Natural killer cell (primary cell): Measurements from ENCODE around the gene KANK2. TPM values are rescaled to one million over a fixed set of nuclear protein-coding genes. Genes with fewer than 3 reads are reported as not detected.
A peak's percentile ranks its signal among the peaks of the same experiment; 100 is the strongest.

ENCODE experiments used
- ATAC-seq, 3 donors: fragments of 150-1000 bp in 2 of 3; fragments of 200-7000 bp in 1 of 3; cut with Tn5 transposase; 1 replicate in 1 of 3; 2 replicates in 2 of 3; pipeline ENCODE4 v1.10.0; 2021; ENCODE audit warnings: mild to moderate bottlenecking in 2 of 3, moderate library complexity in 2 of 3
- DNase-seq, 2 donors: peaks; one replicate each; pipeline versions ENCODE4 v3.0.0 to v3.0.0-alpha.2; 2013 to 2021; ENCODE audit warnings: mixed read lengths in 1 of 2
- H3K27ac ChIP-seq: one replicate; pipeline ENCODE4 v1.5.1; 2013; ENCODE audit warnings: mild to moderate bottlenecking, low read length
- H3K27me3 ChIP-seq: one replicate; pipeline ENCODE4 v1.6.1; 2013; ENCODE audit warnings: low read length; ENCODE audit not compliant: control insufficient read depth, insufficient read depth
- H3K36me3 ChIP-seq: one replicate; pipeline ENCODE4 v1.6.1; 2013; ENCODE audit warnings: low read length; ENCODE audit not compliant: control insufficient read depth, insufficient read depth
- H3K4me1 ChIP-seq: one replicate; pipeline ENCODE4 v1.6.1; 2013; ENCODE audit warnings: low read length; ENCODE audit not compliant: control insufficient read depth, insufficient read depth
- H3K4me3 ChIP-seq: one replicate; pipeline ENCODE4 v1.5.1; 2013; ENCODE audit warnings: low read length
- H3K9me3 ChIP-seq: one replicate; pipeline ENCODE4 v1.6.1; 2013; ENCODE audit warnings: low read length; ENCODE audit not compliant: control insufficient read depth, insufficient read depth
- H3K27ac Mint-ChIP-seq, 2 donors: one replicate each; pipeline ENCODE4 v1.8.0; 2022; ENCODE audit warnings: mild to moderate bottlenecking in 2 of 2, mixed read lengths in 2 of 2, moderate library complexity in 1 of 2
- H3K27me3 Mint-ChIP-seq, 2 donors: one replicate each; pipeline ENCODE4 v1.8.0; 2022; ENCODE audit warnings: low read depth in 2 of 2, mixed read lengths in 2 of 2
- H3K36me3 Mint-ChIP-seq: one replicate; pipeline ENCODE4 v1.8.0; 2022; ENCODE audit warnings: mixed read lengths
- H3K4me1 Mint-ChIP-seq, 2 donors: one replicate each; pipeline ENCODE4 v1.8.0; 2022; ENCODE audit warnings: mixed read lengths in 2 of 2
- H3K4me3 Mint-ChIP-seq: one replicate; pipeline ENCODE4 v1.8.0; 2022; ENCODE audit warnings: mild to moderate bottlenecking, moderate library complexity, mixed read lengths
- H3K9me3 Mint-ChIP-seq, 2 donors: one replicate each; pipeline ENCODE4 v1.8.0; 2022; ENCODE audit warnings: mixed read lengths in 2 of 2
- CTCF ChIP-seq: fragments of 200-600 bp; IDR thresholded peaks from one replicate; pipeline ENCODE4 v1.8.0; 2022; ENCODE audit warnings: antibody characterized with exemption
- WGBS: methylation state at CpG from one replicate; pipeline ENCODE4 v1.1.7; 2013; ENCODE audit warnings: missing lambda C conversion rate; ENCODE audit not compliant: insufficient coverage; 5-methylcytosine and 5-hydroxymethylcytosine counted together
- intact Hi-C: fragments of 100-400 bp; cut with micrococcal nuclease; formaldehyde crosslinking; loops from one replicate; pipeline ENCODE4 v1.14.2; 2022
- total RNA-seq, 4 donors: library from RNA; stranded (reverse); fragments of 120-200 nt in 1 of 4; gene quantifications; one replicate each; pipeline versions ENCODE4 v1.2.3 to v1.2.4, GENCODE V29; 2013 to 2022

KANK2 gene
- total RNA-seq, 3 donors from 2014 or later (not counting 1 experiment from before 2014, with no cell fraction given) = 0.82 to 1.3 (median 0.85) TPM

DNA sequence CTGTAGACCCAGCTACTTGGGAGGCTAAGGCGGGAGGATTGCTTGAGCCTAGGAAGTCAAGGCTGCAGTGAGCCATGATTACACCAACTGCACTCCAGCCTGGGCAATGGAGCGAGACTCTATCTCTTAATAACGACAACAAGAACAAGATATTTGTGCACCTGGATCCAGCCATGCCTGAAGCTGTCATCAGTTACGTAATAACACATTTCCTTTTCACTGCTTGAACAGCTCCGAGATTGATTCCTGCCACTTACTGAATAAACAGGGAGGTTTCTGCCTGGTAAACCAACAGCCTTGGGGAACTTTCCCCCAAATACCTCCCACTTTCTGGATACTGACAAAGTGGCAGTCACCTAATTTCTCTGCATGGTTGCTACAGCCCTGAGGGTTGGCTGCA is 5.4 kb downstream of the KANK2 start:
- ATAC-seq = no peak
- H3K36me3 ChIP-seq = no peaks in the 10 kb centered on the region
- H3K36me3 Mint-ChIP-seq = no peaks in the 10 kb centered on the region
- no peak overlapping the region for H3K27ac Mint-ChIP-seq
- H3K4me1 Mint-ChIP-seq = peaks cover 0 to 12% of the 10 kb centered on the region in 2 donors
- 70% methylated on average over 5 of the region's 5 CpGs for WGBS
- no peak overlapping the region for H3K4me3 Mint-ChIP-seq
- H3K9me3 ChIP-seq = no peaks in the 10 kb centered on the region
- H3K4me3 ChIP-seq = no peak overlapping the region
- peaks cover 5% of the 10 kb centered on the region for H3K4me1 ChIP-seq
- no peak overlapping the region for H3K27ac ChIP-seq
- TF ChIP-seq CTCF = no peak
- no peak for DNase-seq
- peaks cover 0 to 3% of the 10 kb centered on the region in 2 donors for H3K27me3 Mint-ChIP-seq
- intact Hi-C loops = no loop called here
- H3K9me3 Mint-ChIP-seq = no peaks in the 10 kb centered on the region
- no peaks in the 10 kb centered on the region for H3K27me3 ChIP-seq

DNA sequence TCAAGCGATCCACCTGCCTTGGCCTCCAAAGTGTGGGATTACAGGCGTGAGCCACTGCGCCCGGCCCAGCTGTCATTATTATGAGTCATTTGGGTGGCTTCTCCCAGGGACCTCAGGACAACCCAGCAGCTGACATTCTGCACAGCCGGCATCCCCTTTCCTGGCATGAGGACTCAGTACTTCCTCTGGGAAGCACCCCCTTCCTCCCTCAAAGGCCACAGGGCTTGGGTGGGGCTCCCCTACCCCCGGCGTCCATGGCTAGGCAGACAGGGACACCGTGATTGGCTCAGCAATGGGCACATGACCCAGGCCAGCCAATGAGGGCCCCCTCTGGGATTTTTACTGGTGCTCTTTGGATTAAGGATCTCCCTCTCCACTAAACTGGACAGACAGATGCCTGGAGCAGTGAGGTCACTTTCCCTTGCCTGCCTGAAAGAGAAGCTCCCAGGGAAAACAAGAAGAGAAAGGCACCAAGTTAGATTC is 6.0 kb downstream of the KANK2 start:
- Histone ChIP-seq H3K27ac (no peak overlapping the region), H3K4me1 (no peaks in the 10 kb centered on the region), H3K27me3 (no peaks in the 10 kb centered on the region), H3K9me3 (no peaks in the 10 kb centered on the region), H3K36me3 (no peaks in the 10 kb centered on the region), H3K4me3 (no peak overlapping the region)
- DNase-seq (no peak), ATAC-seq (peak in 1 of 3 donors; percentile 36)
- H3K4me3 Mint-ChIP-seq = no peak overlapping the region
- H3K27me3 Mint-ChIP-seq = no peaks in the 10 kb centered on the region
- peaks cover 0 to 6% of the 10 kb centered on the region in 2 donors for H3K4me1 Mint-ChIP-seq
- H3K9me3 Mint-ChIP-seq = no peaks in the 10 kb centered on the region
- TF ChIP-seq CTCF = no peak
- WGBS = 57% methylated on average over 8 of the region's 8 CpGs
- H3K36me3 Mint-ChIP-seq = no peaks in the 10 kb centered on the region
- H3K27ac Mint-ChIP-seq = no peak overlapping the region
- intact Hi-C loops = no loop called here

- Mint-ChIP-seq H3K9me3 (no peaks in the 10 kb centered on the region), H3K4me1 (peaks cover 0 to 2% of the 10 kb centered on the region in 2 donors), H3K27ac (no peak overlapping the region), H3K36me3 (no peaks in the 10 kb centered on the region), H3K4me3 (no peak overlapping the region), H3K27me3 (no peaks in the 10 kb centered on the region)
- no peaks in the 10 kb centered on the region for H3K4me1 ChIP-seq
- no peak overlapping the region for H3K27ac ChIP-seq
- no peaks in the 10 kb centered on the region for H3K27me3 ChIP-seq
- DNase-seq (no peak), ATAC-seq (no peak)
- TF ChIP-seq CTCF = no peak
- no peaks in the 10 kb centered on the region for H3K9me3 ChIP-seq
- 93% methylated on average over 8 of the region's 8 CpGs for WGBS
- intact Hi-C loops = no loop called here
- no peak overlapping the region for H3K4me3 ChIP-seq
- H3K36me3 ChIP-seq = no peaks in the 10 kb centered on the region
Measured at GRCh38 chr19:11190501-11190900, 6.8 kb downstream of the KANK2 start.

- no peaks in the 10 kb centered on the region for H3K4me1 ChIP-seq
- ATAC-seq = no peak
- intact Hi-C loops = no loop called here
- no peak for DNase-seq
- Mint-ChIP-seq H3K27me3 (no peaks in the 10 kb centered on the region), H3K27ac (no peak overlapping the region), H3K4me1 (no peaks in the 10 kb centered on the region), H3K9me3 (no peaks in the 10 kb centered on the region), H3K36me3 (no peaks in the 10 kb centered on the region), H3K4me3 (no peak overlapping the region)
- no peaks in the 10 kb centered on the region for H3K9me3 ChIP-seq
- no peak overlapping the region for H3K4me3 ChIP-seq
- H3K27me3 ChIP-seq = no peaks in the 10 kb centered on the region
- no peaks in the 10 kb centered on the region for H3K36me3 ChIP-seq
- 95% methylated on average over 9 of the region's 9 CpGs for WGBS
- TF ChIP-seq CTCF = no peak
- H3K27ac ChIP-seq = no peak overlapping the region
Measured at GRCh38 chr19:11187441-11187840, 9.9 kb downstream of the KANK2 start.
